ENCODE measurements around the gene RNF175. TPM values are rescaled to one million over a fixed set of nuclear protein-coding genes. Genes with fewer than 3 reads are reported as not detected.
"Not testable (repeated sequence)": the region's sequence is repeated elsewhere in the genome, so short reads cannot be mapped to it uniquely, and the experiment has no call there.

Gene RNF175
- total RNA-seq, 1 donor from 2014 or later = 1.00 TPM

DNA sequence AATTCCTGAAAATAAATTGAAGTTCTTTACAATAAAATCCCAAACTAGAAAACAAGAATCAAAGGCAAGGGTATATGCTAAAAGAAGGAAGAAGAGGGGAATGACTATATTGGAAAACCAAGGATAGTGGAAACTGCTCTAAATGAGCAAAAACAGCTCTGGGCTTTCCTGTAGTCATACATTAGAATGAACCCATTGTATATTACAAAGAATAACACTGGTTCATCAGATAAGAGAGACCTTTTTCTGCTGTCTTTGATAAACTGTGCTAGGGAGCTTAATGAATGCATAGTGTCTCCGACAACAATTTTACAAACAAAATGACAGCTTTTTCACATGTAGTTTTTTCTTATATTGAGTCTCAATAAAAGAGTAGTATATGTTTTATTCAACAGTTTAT is 49.1 kb downstream of the RNF175 start:
- DNase-seq (ENCODE audit: low spot score) = no peak
- intact Hi-C loops (cut with DNase I) = no loop called here

DNA sequence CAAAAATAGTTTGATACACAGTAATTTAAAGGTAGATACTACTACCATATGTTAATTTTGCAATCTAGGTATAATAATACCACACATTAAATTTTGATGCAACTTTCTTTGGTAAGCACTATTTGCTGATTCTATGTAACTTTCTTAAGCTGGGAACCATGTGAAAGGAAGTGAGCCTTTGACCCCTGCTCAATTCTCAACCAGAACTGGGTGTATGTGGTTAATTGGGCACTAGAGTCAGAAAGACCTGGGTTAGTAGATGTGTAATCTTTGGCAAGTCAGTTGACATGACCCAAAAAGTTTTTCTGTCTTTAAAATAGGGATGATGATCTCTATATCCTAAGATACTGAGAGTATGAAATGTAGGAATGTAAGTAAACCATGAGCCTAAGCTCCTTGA is 53.3 kb downstream of the RNF175 start:
- no peak for DNase-seq (ENCODE audit: low spot score)
- intact Hi-C loops (cut with DNase I) = no loop called here

GRCh38 chr4:153705743-153706468 is 53.9 kb downstream of the RNF175 start:
- intact Hi-C loops (cut with DNase I) = no loop called here
- DNase-seq (ENCODE audit: low spot score) = no peak

DNA sequence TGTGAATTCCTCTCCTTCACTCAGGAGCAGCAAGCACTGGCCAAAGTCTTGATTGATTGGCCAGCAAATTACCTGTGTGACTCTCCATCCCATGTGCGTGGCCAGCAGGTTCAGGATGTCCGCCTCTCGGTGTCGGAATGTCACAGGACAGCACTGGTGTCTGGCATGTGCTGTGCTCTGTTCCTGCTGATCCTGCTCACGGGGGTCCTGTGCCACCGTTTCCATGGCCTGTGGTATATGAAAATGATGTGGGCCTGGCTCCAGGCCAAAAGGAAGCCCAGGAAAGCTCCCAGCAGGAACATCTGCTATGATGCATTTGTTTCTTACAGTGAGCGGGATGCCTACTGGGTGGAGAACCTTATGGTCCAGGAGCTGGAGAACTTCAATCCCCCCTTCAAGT is 55.3 kb downstream of the RNF175 start:
- DNase-seq (ENCODE audit: low spot score) = no peak
- intact Hi-C loops (cut with DNase I) = no loop called here

GRCh38 chr4:153684971-153685371 is 74.9 kb downstream of the RNF175 start:
- no peak for DNase-seq (ENCODE audit: low spot score)
- intact Hi-C loops (cut with DNase I) = no loop called here

DNA sequence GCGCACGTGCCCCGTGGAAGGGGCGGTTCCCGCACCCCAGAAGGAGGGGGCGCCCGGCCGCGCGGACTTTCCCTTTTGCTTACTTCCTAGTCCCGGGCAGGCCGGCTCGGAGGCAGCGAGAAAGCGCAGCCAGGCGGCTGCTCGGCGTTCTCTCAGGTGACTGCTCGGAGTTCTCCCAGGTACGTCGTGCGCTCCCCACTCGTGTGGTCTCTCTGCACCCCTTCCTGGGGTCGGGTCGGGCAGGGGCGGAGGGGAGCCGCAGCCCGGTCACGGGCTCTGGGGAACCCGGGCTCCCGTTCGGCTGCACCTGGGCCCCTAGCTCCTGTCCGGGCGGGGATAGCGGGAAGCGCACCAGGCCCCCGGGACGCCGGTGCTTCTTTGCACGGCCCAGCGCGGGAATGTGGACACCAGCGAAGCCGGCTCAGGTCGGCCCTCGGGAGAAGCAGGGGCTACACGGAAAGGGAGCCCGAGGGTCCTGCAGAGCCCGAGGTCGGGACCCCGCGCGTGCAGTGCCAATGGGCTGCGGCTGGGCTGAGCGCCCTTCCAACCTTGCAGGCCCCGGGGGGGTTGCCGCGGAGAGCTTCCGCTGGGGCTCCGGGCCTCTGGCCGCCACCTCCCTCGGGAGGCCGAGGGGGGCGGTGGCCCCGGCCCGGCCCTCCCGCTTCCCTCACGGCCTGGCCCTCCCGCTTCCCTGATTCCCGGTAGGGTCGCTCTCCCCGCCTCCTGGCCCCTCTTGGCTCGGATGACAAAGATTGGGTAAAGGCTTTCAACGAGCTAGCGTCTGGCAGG is 75.4 kb downstream of the RNF175 start, which contains the start of gene TLR2:
TLR2 (plus strand) TSS at position 99 of the 789 bp plus-strand sequence. CDS start 18,628 bp downstream, outside the sequence.
- intact Hi-C loops (cut with DNase I) = no loop called here
- DNase-seq (ENCODE audit: low spot score) = peak; percentile 96

GRCh38 chr4:153683763-153684181 is 76.1 kb downstream of the RNF175 start:
- intact Hi-C loops (cut with DNase I) = no loop called here
- no peak for DNase-seq (ENCODE audit: low spot score)

GRCh38 chr4:153679486-153679885 is 80.3 kb downstream of the RNF175 start:
- DNase-seq (ENCODE audit: low spot score) = no peak
- intact Hi-C loops (cut with DNase I) = no loop called here

DNA sequence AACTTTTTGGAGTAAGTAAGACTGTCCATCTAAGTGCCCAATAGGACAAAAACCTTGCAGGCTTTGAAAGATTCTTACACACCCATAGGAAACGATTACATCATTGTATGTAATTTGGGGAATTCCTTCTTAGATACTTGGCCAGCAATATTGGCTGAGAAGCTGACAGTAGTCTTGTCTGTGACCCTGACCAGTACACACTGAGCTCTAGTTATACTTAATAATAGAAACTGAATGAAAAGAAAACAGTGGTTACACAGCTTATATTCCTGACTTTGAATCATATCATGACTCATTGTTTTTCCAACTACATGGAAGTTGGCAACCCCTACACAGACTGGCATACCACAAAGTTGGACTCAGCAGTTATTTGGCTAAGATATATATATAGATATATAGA is 82.8 kb downstream of the RNF175 start:
- DNase-seq (ENCODE audit: low spot score) = no peak
- intact Hi-C loops (cut with DNase I) = no loop called here

- intact Hi-C loops (cut with DNase I) = no loop called here
- no peak for DNase-seq (ENCODE audit: low spot score)
These were observed 83.3 kb downstream of the RNF175 start for GRCh38 chr4:153676486-153676885.

GRCh38 chr4:153669838-153670237 is 90.0 kb downstream of the RNF175 start:
- DNase-seq (ENCODE audit: low spot score) = no peak

GRCh38 chr4:153668647-153669046 is 91.2 kb downstream of the RNF175 start:
- intact Hi-C loops (cut with DNase I) = no loop called here

More at GRCh38 chr4:153669838-153670237, 90.0 kb downstream of the RNF175 start:
- intact Hi-C loops (cut with DNase I) = no loop called here

DNA sequence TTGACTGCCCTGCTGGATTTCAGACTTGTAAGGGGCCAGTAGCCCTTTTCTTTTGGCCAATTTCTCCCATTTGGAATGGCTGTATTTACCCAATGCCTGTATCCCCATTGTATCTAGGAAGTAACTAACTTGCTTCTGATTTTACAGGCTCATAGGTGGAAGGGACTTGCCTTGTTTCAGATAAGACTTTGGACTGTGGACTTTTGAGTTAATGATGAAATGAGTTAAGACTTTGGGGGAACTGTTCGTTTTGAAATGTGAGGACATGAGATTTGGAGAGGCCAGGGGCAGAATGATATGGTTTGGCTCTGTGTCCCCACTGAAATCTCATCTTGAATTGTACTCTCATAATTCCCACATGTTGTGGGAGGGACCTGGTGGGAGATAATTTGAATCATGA is 93.3 kb downstream of the RNF175 start:
- DNase-seq (ENCODE audit: low spot score); intact Hi-C loops (cut with DNase I): not testable (repeated sequence)

More at GRCh38 chr4:153668647-153669046, 91.2 kb downstream of the RNF175 start:
- DNase-seq (ENCODE audit: low spot score) = no peak

- intact Hi-C loops (cut with DNase I) = no loop called here
- DNase-seq (ENCODE audit: low spot score) = no peak
These were observed 96.2 kb downstream of the RNF175 start for GRCh38 chr4:153663667-153664066.

GRCh38 chr4:153661908-153662307 is 97.9 kb downstream of the RNF175 start:
- no peak for DNase-seq (ENCODE audit: low spot score)
- intact Hi-C loops (cut with DNase I) = no loop called here

GRCh38 chr4:153661215-153661822 is 98.5 kb downstream of the RNF175 start:
- DNase-seq (ENCODE audit: low spot score) = no peak
- intact Hi-C loops (cut with DNase I) = no loop called here
